HG03097 (cell line): ENCODE results near the gene PAM16.

ENCODE experiments used
- ATAC-seq: cut with Tn5 transposase; IDR thresholded peaks from one replicate; pipeline ENCODE4 v1.9.1; 2021; ENCODE audit not compliant: unreplicated experiment, low FRiP score

The PAM16 gene

DNA sequence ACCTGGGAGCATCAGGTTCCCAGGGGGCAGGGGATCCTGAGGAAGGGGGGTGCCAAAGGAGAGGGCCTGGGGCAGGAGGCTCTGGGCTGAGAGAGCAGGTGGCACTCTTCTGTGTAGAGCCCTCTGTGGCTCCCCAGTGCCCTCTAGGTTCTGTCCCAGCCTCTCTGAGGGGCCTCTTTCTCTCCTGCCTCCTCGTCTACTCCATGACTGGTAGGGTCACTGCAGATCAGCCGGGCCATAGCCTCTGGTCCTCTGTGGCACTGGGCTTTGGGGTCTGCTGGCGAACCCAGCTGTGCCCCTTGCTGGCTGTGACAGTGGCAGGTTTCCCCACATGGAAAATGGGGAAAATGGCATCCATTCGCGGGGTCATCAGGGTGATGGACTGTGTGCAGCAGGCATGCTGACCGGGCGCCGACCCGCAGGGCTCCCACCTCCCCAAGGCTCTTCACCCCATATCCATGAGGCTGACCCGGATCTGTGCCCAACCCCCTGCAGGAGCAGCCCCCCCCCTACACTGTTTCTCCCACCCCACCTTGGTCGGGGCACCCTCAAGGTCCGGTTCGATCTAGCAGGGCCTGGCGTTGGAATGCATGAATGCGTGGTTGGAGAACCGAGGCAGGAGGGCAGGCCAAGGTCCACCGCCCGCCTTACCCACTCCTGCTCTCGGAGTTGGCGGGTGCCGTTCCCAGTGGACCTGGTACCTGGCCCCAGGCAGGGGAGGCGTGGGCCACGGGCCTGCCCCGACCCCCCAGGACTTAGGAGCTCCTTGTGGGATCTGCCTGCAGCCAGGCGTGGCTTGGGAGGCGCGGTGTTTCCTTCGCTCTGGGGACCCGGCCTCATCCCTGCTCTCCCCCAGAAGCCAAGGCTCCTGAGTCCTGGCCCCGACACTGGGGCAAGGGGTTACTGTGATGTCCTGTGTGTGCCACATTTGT, 28.7 kb downstream of the PAM16 start:
- ATAC-seq, result no peak

DNA sequence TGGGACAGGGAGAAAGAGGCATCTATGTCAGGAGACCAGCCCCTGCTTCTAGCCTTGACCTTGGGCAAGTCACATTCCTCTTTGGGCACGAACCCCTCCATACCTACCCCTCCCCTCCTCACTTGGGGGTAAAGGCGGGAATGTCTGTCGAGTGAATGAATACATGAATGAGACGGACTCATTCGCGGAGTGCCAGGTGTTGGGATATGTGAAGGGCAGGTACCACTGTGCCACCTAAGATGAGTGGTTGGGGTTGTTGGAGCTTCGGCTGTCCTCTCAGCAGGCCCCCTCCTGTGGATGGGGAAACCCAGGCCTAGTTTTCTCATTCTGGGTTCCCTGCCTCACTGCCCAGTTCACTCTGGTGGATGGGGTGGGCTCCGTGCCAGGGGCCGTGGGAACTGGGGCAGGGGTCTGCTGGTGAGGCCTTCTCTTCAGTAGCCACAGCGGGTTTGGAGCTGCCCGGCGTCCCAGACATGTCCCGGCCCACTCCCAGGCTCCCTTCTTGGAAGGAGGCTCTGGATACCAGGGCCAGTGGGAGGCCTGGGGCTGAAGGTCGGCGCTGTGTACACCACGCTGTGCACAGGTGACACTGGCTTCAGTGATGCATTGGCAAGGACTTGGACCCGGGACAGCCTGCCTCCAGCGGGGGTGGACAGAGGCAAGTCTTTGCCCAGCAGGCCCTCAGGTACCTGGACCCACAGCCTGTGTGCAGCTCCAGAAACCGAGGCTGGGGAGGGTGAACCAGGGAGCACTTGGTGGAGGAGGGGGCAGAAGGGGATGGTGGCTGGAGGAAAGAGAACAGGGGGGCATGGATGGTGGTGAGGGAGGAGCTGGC, 29.6 kb downstream of the PAM16 start:
- ATAC-seq, result no peak

DNA sequence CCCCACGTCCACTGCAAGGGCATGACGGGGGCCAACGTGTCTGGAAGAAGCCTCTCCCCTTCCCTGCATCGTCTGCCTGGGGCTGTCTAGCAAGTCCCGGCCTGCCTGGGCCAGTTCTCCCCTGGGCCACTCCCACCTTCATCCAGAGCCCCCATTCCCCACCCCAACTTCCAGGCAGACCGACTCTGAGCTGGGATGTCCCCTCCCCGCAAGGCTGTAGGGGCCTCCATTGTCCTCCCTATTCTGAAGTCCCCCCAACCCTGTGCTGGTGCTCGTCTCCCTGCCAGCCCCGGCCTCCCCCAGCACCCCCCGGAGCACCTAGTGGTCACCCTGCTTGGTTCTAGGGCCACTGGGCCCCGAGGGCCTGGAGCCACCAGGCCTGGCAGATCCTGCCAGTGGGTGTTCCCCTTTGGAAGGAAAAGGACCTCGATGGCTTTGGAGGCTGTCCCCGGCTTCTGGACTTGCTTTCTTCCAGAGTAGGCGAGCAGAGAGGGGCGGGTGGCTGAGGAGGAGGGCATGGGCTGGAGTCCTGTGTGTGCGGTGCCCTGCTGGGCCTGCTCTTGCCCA, 30.5 kb downstream of the PAM16 start:
- ATAC-seq, result no peak

DNA sequence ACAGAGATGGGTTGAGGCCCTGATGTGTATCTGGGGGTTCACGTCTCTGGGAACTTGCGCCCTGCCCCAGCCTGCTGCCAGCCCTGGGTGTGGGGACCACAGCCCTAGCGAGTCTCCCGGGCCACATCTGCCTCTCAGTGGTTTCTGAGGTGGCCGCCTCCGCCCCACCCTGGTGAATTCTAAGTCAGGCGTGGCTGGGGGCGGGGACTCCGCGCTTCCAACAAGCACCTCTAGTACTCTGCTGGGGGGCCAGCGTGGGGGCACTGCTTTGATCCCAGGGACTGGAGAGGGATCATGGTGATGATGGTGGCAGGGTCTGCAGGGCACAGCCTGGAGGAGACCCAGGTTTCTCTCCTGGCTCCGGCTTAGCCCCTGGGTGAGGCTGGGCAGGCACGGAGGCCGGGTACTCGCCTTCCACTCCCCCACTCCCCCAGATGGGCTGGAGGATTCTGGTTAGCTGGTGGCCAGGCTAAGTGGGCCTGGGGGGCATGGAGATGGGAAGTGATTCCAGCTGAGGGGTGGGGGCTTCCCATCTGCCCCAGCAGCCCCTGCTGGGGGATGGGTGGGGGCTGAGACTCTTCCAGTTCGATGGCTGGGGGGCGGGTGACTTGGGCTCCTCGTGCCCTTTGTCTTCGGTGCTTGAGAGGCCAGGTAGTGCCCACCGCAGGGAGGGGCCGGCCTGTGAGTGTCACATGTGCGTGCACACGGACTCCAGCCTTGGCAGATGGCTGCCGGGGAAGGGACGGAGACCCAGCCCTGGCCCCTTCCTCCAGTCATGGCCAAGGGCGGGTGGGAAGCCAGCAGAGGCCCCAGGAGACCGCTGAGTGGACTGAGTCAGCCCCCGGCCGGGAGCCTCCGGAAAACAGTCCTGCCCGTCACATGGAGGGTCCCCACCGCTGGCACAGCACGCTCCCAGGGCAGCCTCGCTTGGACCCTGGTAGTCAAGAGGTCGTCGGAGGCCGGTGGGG, 31.4 kb downstream of the PAM16 start:
- ATAC-seq, result no peak

DNA sequence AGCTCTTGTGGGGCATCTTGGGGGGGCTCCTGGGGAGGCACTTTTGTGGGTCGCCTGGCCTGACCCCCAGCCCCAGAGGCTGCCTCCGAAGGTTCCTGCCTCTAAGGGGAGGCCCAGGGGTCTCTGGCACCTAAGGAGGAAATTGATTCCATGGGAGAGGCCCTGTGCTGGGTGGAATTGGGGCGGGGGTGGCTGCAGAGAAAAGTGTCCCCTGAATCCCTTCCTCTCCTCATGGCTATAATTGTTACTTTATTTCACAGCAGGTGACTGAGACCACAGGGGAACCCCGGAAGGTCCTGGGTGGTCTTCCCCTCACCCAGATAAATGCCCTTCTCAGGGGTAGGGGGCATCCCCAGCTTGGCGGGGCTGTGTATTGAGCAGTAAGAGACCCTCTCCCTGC, 32.2 kb downstream of the PAM16 start:
- no peak for ATAC-seq

DNA sequence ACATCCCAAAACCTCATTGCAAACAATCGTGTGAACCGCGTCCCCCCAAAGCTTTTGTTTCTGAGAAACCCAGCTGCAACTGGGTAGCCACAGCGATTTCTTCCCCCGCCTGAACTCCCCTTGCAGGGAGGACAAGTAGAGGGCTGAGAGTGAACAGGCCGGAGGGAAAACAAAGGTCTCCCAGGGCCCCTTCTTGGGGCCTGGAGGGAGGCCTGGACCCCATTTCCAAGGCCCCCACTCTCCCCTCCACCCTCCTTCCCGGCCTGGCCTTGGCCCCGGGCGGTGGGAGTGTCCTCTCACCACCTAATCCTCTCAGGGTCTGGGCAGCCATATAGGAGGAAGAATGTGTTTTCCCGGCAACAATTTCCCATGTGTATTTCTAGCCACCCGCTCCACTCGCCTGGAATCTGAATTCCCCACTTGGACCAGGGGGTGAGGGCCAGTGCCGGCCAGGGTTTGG, 32.6 kb downstream of the PAM16 start:
- no peak for ATAC-seq

DNA sequence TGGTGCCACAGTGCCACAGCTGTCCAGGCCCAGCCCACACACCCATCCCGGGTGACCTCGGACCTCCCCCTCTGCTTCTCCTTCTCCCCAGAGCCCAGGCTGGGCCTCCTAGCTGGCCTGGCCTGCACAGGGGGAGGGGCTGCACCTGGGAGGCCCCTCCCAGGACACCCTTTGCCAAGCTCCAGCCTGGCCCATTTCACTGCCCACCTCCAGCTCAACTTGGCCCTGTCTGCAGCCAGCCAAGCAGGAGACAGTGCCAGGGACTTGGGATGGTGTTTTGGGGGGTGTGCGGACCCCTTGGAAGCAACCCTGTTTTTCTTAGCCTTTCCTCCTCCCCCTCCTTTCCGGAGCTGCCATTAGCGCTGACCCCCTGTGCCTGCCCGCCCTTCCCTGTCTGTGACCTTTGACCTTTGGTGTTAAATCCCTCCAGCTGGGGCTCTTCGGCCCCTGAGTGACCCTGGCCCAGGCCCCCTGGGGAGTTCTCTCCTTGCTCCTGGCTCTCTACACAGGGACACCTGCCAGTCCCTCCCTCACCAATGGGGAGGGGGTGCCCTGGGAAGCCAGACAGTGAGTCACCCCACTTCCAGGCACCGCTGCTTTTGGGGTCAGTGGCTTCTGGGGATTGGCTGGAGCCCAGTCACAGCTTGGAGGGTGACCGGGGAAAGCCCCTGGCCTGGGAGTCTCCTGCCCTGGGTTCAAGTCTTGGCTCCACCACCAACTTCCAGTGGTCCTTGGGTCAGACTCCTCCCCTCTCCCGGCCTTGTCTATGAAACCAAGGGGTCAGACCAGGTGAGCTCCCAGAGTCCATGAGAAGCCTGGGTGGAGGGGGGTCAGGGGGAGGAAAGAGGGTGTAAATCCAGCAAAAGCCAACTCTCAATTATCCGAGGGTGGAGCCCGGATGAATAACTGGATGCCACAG, 33.3 kb downstream of the PAM16 start:
- no peak for ATAC-seq

DNA sequence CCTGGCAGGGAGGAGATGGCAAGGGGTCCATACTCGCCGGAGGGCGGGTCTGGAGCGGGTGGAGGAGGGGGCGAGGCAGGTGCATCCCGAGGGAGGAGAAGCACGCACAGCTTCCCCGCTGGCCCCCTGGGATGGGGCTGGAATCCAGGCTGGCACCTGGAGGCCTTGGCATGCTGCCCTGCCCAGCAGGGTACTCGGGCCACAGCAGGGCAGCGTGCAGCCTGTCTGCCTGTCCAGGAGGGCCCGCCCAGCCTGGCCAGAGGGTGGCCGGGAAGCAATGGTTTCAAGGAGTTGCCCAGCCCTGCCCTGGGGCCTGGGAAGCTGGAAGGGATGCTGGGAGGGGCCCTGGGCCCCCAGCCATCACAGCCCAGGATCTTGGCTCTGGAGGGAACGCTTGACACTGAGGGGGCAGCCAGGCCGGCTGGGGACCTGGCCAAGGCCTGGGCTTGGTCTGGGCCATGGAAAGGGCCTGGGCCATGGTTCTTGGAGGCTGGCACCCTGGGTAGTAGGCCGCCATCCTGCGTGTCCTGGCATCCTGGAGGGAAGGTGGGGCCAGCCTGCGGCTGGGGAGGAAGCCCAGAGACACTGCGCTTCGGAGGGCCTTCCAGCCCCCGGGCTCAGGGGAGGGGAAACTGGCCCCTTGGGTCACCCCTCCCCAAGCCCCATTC, 34.1 kb downstream of the PAM16 start:
- no peak for ATAC-seq

DNA sequence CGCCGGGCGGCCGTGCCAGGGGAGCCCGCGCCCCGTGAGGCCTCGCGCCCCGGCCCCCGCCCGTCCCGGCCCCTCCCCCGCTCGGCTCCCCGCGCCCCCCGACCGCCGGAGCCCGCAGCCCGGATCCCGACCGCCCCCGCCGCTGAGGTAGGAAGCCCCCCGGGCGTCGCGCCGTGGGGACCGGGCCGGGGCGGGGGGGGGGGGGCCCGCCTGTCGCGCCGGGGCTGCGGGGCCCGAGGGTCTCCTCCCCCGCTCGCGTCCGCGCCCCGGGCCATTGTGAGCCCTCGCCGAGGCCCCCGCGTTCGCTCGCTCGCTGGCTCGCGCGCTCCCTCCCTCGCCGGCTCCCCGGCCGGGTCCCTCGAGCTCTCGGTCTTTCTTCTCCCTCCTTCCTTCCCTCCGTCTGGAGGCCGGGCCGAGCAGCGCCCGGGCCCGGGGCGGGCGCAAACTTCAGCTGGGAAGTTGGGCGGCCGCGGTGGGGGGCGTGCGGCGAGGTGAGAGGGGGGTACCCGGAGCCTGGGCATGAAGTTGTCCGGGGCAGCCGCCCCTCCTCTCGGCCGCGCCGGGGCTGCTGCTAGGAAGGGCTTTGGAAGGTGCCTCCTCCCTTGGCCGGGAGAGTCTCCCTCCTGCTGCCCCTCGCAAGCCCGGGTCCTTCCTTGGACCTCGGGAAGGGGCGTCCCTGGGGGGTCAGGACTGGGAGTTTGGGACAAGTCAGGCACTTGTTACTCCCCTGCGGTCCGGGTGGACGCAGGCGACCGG, 34.8 kb downstream of the PAM16 start:
- ATAC-seq, result no peak

DNA sequence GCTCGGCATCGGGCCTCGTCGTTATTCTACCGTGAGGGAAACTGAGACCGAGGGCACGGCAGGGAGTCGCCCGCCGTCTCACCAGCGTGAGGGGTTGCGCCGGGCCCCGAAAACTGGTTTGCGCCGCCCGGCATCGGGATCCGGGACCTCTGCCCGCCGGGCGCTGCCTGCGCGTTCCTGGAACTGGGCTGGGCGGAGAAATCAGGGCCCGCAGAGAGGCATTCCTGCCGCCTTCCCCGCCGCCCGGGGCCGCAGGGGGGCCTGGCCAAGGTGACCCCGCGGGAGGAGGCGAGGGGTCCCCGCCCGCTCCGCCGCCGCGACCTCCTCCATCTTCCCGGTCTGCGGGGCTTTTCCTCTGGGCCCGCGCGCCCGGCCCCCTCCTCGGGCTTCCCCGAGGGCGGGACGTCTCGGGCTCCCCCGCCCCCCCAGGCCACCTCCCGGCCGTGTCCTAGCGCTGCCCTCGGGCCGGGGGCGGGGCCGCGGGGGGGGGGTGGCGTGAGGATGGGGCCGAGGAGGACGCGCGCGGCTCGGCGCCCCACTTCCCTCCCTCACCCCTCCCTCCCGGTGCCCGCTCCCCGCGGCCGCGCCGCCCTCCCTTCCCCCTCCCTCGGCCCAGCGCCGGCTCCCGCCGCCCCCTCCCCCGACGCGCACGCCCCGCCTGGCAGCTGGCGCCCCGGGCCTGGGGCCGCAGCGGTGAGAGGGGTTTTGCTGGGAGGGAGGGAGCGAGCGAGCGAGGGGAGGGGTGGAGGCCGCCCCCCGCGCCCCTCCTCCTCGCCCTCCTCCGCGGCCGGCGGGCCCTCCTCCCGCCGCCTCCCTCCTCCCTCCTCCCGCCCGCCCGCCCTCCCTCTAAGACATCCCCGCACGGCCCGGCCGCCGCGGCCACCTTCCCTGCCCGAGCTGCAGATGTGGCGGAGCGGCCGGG, 35.7 kb downstream of the PAM16 start, which contains the start of gene GLIS2:
GLIS2 (plus strand) TSS at position 882 of the 922 bp plus-strand sequence. CDS start 16,214 bp downstream, outside the sequence.
- ATAC-seq, result no peak

DNA sequence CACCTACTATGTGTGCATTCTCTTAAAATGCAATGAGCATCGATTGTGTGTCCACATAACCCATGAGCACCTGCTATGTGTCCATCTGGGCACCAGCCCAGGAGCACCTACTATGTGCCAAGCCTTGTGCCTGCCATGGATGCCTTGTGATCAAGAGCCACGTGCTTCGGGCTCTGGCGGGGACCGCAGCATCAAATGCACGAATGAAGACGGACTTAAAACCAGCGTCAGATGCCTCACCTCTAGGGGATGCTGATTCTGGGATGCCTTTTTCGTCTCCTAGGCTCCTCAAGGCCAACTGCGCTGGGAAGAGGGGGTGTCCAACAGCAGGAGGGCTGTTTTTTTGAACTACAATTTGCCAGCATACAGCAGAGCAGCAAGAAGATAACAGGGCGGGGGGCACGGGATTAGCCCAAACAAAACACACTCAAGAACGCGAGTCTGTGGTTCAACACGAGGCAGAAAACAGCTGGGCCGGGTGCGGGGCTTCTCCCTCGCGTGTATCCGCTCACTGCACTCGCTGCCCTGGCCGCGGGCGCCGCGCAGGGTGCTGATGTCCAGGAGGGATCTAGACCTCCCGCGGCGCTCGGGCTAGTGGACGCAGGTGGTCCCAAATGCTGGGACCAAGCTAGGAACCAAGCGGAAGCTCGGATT, 36.5 kb downstream of the PAM16 start:
- no peak for ATAC-seq

DNA sequence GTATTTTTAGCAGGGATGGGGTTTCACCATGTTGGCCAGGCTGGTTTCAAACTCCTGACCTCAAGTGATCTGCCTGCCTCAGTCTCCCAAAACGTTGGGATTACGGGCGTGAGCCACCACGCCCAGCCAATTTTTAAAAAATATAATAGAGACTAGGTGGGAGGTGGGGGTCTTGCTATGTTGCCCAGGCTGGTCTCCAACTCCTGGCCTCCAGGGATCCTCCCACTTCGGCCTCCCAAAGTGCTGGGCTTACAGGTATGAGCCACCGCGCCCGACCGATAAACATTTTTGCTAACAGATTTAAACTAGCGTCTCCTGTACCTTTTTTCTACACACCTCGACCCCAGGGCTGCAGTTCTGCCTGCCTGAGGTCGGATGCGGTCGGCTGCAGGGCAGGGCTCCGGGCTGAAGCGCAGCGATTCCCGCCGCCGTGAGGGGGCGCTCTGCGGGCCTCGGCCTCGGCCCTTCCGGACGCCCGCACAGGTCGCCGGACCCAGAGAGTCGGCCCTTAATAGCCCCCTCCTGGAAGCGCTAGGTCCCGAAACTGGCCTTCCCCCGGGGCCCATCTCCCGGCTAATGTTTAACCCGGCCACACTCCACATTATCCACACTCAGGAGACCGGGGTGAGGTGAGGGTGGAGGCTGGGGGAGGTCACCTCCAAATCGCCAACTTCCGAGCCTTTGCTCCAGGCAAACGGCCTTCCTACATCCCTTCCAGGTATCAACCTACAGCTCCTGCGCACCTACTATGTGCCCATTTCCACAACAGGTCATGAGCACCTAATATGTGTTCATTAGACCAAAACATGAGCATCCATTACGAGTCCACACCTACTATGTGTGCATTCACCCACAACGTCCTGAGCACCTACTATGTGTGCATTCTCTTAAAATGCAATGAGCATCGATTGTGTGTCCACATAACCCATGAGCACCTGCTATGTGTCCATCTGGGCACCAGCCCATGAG, 37.3 kb downstream of the PAM16 start:
- peak; percentile 41 for ATAC-seq

DNA sequence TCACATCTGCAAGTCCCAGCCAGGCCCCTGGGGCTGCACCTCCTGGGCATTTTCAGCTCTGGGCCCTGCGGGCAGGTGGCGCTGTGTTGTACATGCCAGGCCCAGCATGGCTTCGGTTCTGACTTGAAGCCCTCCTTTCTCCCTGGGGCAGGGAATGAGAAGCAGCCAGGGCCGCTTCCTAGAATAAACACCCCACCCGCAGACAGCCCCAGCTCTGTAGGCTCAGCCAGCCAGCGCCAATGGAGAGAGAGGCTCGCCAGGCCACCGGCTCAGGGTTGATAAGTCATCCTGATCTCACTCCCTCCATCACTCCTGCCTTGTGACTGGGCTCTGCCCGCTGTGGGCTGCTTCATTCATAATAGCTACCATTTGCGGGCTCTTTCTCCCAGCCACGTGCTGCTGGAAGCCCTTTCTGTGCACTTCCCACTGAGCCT, 41.3 kb downstream of the PAM16 start:
- ATAC-seq, result no peak

DNA sequence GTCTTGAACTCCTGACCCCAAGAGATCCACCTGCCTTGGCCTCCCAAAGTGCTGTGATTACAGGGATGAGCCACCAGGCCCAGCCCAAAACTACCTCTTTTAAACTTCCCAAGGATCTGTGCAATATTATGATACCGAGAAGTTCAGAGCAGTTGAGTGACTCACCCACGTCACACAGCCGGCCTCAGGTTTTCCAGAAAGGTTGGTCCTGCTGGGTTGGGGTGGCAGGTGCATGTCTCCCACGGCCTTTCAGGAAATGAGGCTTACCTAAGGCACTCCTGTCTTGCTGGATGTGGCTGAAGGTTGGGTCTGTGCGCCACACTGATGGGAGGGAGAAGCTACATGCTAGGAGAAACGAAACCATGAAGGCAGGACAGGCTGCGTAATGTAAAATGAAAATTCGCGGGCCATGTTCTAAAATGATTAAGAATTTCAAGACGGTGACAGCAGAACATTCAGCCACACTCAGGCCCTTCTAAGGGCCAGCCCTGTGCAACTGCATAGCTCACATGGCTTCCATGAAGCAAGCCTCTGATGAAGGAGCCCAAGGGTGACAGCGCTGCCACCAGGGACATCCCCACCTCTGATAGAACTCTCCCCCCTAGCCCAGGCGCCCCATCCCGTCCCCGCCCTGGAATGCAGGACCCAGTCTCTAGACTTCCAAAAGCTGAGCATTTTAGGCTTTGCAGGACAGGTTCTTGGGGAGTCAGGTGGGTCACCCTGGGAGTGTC, 41.9 kb downstream of the PAM16 start:
- no peak for ATAC-seq
